H1 (cell line): ENCODE measurements around the gene DNAJC19. TPM values are rescaled to one million over a fixed set of nuclear protein-coding genes. Genes with fewer than 3 reads are reported as not detected.

Source experiments
- CREB1 ChIP-seq: IDR thresholded peaks from 2 replicates; pipeline ENCODE4 v1.6.1; 2012; ENCODE audit warnings: inconsistent platforms
- polyA plus RNA-seq, 7 experiments: library from polyadenylated mRNA; depleted of rRNA in 3 of 7; stranded (reverse) in 5 of 7; unstranded in 2 of 7; fragments of >200 nt in 5 of 7; fragments of 200-250 nt in 2 of 7; gene quantifications; 1 replicate in 5 of 7; 2 replicates in 1 of 7; 4 replicates in 1 of 7; pipeline versions ENCODE4 v1.2.1 to v1.2.3, GENCODE V29; 2011 to 2013; ENCODE audit warnings: missing spikeins in 2 of 7, mixed read lengths in 2 of 7
- total RNA-seq: library from RNA; stranded (reverse); fragmentation: NEBNext Ultra II Directional; extraction: Animal tissue kit (Norgen Biotek cat#: 25700); gene quantifications from 2 replicates; pipeline ENCODE4 v1.2.1, GENCODE V29; 2021
- TF ChIP-seq, protein P1 (sequence below): IDR thresholded peaks from 2 replicates; pipeline ENCODE4 v1.6.1; 2011; ENCODE audit warnings: low read length, improper control_type of control experiment

Gene DNAJC19
- total and polyA plus RNA-seq, 2 of the 8 experiments (the other 6 are each of a cell fraction or from before 2014, with no cell fraction given) = 62.4 to 90.9 TPM

DNA sequence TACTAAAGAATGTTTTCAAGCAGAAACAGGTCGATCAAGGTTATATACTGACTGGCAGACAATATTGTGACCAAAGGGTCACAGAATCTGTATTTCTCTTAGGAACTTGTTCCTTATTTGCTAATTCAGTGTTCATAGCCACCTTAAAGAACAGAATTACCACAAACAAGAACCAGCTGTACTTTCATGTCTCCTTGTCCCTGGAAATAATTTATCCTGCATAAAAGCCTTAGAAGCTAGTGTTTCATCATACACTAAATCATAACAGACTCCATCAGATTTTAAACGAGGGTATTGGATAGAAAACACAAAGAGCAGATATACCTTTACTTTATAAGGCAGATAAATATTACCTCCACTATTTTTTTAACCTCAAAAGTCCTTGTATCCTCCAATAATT lies 6.4 kb downstream of the DNAJC19 start (continued):
- TF ChIP-seq, protein P1, sequence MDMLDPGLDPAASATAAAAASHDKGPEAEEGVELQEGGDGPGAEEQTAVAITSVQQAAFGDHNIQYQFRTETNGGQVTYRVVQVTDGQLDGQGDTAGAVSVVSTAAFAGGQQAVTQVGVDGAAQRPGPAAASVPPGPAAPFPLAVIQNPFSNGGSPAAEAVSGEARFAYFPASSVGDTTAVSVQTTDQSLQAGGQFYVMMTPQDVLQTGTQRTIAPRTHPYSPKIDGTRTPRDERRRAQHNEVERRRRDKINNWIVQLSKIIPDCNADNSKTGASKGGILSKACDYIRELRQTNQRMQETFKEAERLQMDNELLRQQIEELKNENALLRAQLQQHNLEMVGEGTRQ = no peak
- no peak for TF ChIP-seq CREB1
